ENCODE data around the gene OR9A4.

OR9A4 gene

DNA sequence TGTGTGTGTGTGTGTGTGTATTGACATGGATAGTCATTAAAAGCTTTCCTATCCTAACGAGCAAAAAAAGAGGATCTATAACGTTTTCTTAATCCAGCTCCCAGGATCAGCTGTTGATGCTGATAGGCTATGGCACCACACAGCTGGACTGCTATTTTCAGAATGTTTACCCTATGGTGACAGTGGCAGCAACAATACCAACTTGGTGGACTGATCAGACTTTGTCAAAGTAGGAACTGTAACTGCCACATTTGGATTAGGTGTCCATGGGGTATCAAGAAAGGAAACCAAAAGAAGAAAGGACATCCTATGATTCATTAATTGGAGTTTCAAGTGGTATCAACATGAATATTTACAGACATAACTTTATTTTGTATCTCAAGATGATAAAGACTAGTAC lies 33.3 kb downstream of the OR9A4 start:
- no peak for FAIRE-seq

DNA sequence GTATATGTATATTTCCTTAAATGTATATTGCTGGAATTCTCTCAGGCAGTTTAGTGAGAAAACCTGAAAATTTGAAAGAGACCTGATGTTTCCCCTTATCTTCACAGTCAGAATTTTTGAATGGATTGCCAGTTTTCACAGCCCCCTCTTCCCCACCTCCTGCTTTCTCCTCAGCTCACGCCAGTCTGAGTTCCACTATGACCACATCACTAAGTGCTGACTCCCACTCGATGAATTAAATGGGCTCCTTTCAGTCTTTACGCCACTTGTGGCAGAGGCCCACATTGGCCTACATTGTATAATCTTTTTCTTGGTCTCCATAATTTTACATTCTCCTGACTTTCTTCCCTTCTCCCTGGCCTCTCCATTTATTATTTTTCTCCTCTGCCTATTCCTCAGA lies 33.7 kb downstream of the OR9A4 start:
- no peak for FAIRE-seq

DNA sequence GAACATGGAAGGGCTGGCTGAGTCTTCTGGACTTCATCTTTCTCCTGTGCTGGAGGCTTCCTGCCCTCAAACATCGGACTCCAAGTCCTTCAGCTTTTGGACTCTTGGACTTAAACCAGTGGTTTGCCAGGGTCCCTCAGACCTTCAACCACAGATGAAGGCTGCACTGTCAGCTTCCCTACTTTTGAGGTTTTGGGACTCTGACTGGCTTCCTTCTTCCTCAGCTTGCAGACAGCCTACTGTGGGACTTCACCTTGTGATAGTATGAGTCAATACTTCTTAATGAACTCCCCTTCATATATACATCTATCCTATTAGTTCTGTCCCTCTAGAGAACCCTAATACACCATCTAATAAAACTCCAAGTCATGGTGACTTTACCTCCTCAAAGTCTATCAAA lies 34.6 kb downstream of the OR9A4 start:
- FAIRE-seq = no peak

DNA sequence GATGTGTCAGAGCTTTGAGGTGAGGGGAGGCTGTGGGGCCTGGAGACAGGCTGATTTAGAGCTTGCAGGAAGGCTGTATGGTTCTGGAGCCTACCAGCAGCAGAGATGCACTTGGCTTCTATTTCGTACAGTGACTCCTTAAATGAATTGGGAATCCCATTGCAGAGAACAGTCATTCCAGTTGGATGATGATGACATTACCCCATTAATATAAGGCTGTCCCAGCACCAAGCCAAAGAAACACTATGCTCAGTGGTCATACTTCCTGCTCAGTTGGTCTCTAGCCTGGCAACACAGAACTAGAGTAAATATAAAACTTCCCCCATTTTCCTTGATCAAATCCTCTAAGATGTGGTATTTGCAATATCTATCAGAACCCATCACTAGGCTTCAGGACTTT lies 36.3 kb downstream of the OR9A4 start:
- no peak for FAIRE-seq

DNA sequence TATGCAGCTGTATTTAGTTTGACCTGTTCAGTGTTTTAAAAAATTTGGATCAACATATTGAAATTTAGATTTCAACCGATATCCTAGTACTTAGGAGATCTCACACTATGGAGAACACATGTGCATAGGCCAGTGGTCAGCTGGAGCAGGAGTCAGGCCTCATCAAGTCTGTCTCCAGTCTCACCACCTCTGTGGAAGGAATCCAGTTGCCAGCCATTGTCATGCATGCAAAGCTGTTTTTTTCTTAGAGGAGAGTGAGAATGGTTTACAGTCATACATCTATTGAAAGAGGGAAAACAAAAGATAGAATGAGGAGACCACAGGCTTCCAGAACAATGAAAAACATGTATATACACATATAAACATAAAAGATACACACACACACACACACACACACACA lies 38.1 kb downstream of the OR9A4 start:
- no peak for FAIRE-seq

DNA sequence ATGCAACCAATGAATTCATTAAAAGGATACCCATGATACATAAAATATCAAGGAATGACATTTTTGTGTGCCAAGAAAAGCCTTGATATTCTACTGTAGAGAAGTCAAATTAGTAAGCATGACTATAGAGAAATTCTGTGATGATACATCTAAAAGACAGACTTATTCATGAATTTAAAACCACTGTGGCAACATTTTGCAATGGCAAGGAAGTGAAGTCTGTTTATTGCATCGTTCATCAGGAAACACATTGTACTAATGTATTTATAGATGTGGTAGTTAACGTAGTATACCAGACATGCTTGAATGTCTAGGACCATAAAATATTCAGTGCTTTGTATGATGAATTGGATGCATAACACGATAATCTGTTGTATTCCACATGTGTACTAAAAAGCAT lies 39.9 kb downstream of the OR9A4 start:
- no peak for FAIRE-seq

DNA sequence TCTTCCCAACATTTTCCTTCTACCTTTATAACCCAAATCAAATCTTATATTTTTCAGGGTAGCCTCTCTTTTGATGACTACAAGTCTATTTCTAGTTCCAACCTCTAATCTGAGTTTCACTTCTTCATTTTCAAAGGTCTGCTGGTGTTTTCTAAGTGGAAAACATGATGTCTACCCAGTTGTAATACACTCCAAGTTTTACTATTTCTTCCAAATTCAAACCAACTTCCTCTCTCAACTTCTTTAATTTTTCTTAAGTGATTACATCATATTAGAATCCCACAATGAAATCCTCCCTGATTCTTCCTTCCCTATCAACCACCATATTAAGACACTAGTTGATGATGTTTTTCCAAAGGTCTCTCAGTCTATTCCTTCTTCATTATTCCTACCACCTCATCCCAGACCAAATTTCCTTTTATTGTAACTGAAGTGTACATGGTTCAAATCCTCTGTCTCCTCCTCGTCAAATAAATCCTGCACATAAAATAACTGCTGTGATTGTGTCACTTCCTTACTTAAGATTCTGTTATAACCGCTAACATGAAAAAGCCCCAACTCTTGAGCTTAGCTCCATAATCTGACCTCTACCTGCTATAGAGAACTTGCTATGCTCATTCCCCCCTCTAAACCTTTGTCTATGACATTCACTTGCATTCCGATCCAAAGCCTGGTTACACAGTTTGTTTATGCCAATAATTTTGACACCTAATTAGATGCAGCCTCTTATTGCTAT lies 44.7 kb downstream of the OR9A4 start:
- no peak for FAIRE-seq
